Superior temporal gyrus (tissue), 1 donor: Measurements from ENCODE around the gene PDCD4.
"Not testable (repeated sequence)": the region's sequence is repeated elsewhere in the genome, so short reads cannot be mapped to it uniquely, and the experiment has no call there.

Source experiments
- DNase-seq: peaks from one replicate; pipeline ENCODE4 v3.0.0-alpha.2; 2016; ENCODE audit errors: extremely low spot score

PDCD4 gene

GRCh38 chr10:110861476-110861875, 10.3 kb upstream of the PDCD4 start:
- DNase-seq = no peak

- no peak for DNase-seq
These were observed 9.6 kb upstream of the PDCD4 start for GRCh38 chr10:110861930-110862649.

- DNase-seq = no peak
These were observed 8.8 kb upstream of the PDCD4 start for GRCh38 chr10:110862961-110863360.

- DNase-seq = no peak
These were observed 8.4 kb upstream of the PDCD4 start for GRCh38 chr10:110863361-110863760.

- no peak for DNase-seq
These were observed 7.8 kb upstream of the PDCD4 start for GRCh38 chr10:110863956-110864355.

- DNase-seq = no peak
These were observed 7.0 kb upstream of the PDCD4 start for GRCh38 chr10:110864662-110865140.

GRCh38 chr10:110865186-110865808, 6.4 kb upstream of the PDCD4 start:
- no peak for DNase-seq

GRCh38 chr10:110865809-110866482, 5.8 kb upstream of the PDCD4 start:
- no peak for DNase-seq

- not testable (repeated sequence) for DNase-seq
These were observed 4.5 kb upstream of the PDCD4 start for GRCh38 chr10:110867011-110867806.

- DNase-seq = no peak
These were observed 3.8 kb upstream of the PDCD4 start for GRCh38 chr10:110867807-110868465.

GRCh38 chr10:110868981-110869380, 2.7 kb upstream of the PDCD4 start:
- no peak for DNase-seq

- no peak for DNase-seq
These were observed 868 bp upstream of the PDCD4 start for GRCh38 chr10:110870823-110871297.

- DNase-seq = peak; percentile 64
These were observed 636 bp downstream of the PDCD4 start for GRCh38 chr10:110872145-110872983.

GRCh38 chr10:110872984-110873923, 1.5 kb downstream of the PDCD4 start:
- DNase-seq = peak; percentile 47

- no peak for DNase-seq
These were observed 2.2 kb downstream of the PDCD4 start for GRCh38 chr10:110873951-110874350.

- DNase-seq = no peak
These were observed 4.3 kb downstream of the PDCD4 start for GRCh38 chr10:110876000-110876399.

- DNase-seq = no peak
These were observed 5.1 kb downstream of the PDCD4 start for GRCh38 chr10:110876788-110877187.

GRCh38 chr10:110880012-110880411, 8.3 kb downstream of the PDCD4 start:
- DNase-seq = no peak

- DNase-seq = no peak
These were observed 9.5 kb downstream of the PDCD4 start for GRCh38 chr10:110881247-110881646.
